A549 treated with Hydrocortisone at 1 μM for 4 hours (cell line): ENCODE data around the gene LHFPL2. TPM values are rescaled to one million over a fixed set of nuclear protein-coding genes. Genes with fewer than 3 reads are reported as not detected.

ENCODE experiments used
- total RNA-seq: library from RNA; stranded (reverse); fragments of 200-300 nt; extraction: Qiagen RNA extraction; gene quantifications from 5 replicates; pipeline ENCODE4 v1.2.3, GENCODE V29; 2022

The LHFPL2 gene
- 50.1 to 80.2 TPM (median 66.5 TPM) in 5 replicates for total RNA-seq

GRCh38 chr5:78648359-78649210 lies at the start of gene LHFPL2:
Gene LHFPL2, minus strand, starts transcription at chr5:78648772. Its CDS starts 138,559 bp downstream, at chr5:78510213.

